Brain pericyte (primary cell): ENCODE data around the gene GPR150.
"Not testable (repeated sequence)": the region's sequence is repeated elsewhere in the genome, so short reads cannot be mapped to it uniquely, and the experiment has no call there.

Experiments used
- DNase-seq: peaks from one replicate; pipeline ENCODE4 v3.0.0-alpha.2; 2012; ENCODE audit warnings: low read depth, low spot score

Gene GPR150

GRCh38 chr5:95623706-95624105 is 3.8 kb downstream of the GPR150 start:
- DNase-seq: no peak

- no peak for DNase-seq
Observed at GRCh38 chr5:95624368-95624767, 4.5 kb downstream of the GPR150 start.

GRCh38 chr5:95626701-95627100 is 6.8 kb downstream of the GPR150 start:
- no peak for DNase-seq

GRCh38 chr5:95627971-95628810 is 8.3 kb downstream of the GPR150 start:
- DNase-seq: no peak

GRCh38 chr5:95628933-95629332 is 9.0 kb downstream of the GPR150 start:
- no peak for DNase-seq

GRCh38 chr5:95630394-95630917 is 10.6 kb downstream of the GPR150 start:
- no peak for DNase-seq

- DNase-seq: peak; percentile 37
Observed at GRCh38 chr5:95631255-95631958, 11.5 kb downstream of the GPR150 start.

- no peak for DNase-seq
Observed at GRCh38 chr5:95631991-95632675, 12.2 kb downstream of the GPR150 start.

- DNase-seq: not testable (repeated sequence)
Observed at GRCh38 chr5:95632942-95633341, 13.1 kb downstream of the GPR150 start.

- DNase-seq: no peak
Observed at GRCh38 chr5:95633671-95634070, 13.8 kb downstream of the GPR150 start.

- no peak for DNase-seq
Observed at GRCh38 chr5:95634081-95634480, 14.2 kb downstream of the GPR150 start.

GRCh38 chr5:95638632-95639031 is 18.7 kb downstream of the GPR150 start:
- no peak for DNase-seq

- DNase-seq: no peak
Observed at GRCh38 chr5:95641741-95642220, 21.9 kb downstream of the GPR150 start.

- DNase-seq: no peak
Observed at GRCh38 chr5:95643152-95643551, 23.3 kb downstream of the GPR150 start.

- no peak for DNase-seq
Observed at GRCh38 chr5:95644351-95645042, 24.6 kb downstream of the GPR150 start.

GRCh38 chr5:95646226-95646568 is 26.3 kb downstream of the GPR150 start:
- not testable (repeated sequence) for DNase-seq

GRCh38 chr5:95646569-95647431 is 26.9 kb downstream of the GPR150 start, which contains the start of gene RFESD:
Gene RFESD (plus strand): TSS chr5:95646777. CDS start chr5:95652272, 5,495 bp downstream.
- peak; percentile 84 for DNase-seq

- DNase-seq: no peak
Observed at GRCh38 chr5:95647886-95648860, 28.3 kb downstream of the GPR150 start.

- DNase-seq: no peak
Observed at GRCh38 chr5:95649274-95649673, 29.4 kb downstream of the GPR150 start.
